ENCODE measurements around the gene THADA.

Gene THADA

GRCh38 chr2:43400508-43400907 is 195.3 kb downstream of the THADA start:
- TF ChIP-seq SIN3A (IDR thresholded peaks at IDR 0.05; ENCODE audit: borderline replicate concordance, insufficient read depth, low read length): no peak
- TF ChIP-seq FOXP2 (optimal IDR thresholded peaks at IDR 0.05; ENCODE audit: borderline replicate concordance, extremely low read depth, extremely low read length, insufficient read depth): no peak
- TF ChIP-seq TAF1 (IDR thresholded peaks at IDR 0.05; ENCODE audit: borderline replicate concordance, insufficient read depth, low read length): no peak
- no peak for TF ChIP-seq REST (IDR thresholded peaks at IDR 0.05; ENCODE audit: insufficient read depth in 1 of 2, low read depth in 2 of 2, low read length in 2 of 2)
- no peak for TF ChIP-seq POLR2AphosphoS5 (IDR thresholded peaks at IDR 0.05; ENCODE audit: low read depth, low read length)

GRCh38 chr2:43399515-43400264 is 196.1 kb downstream of the THADA start:
- no peak for TF ChIP-seq POLR2AphosphoS5 (IDR thresholded peaks at IDR 0.05; ENCODE audit: low read depth, low read length)
- TF ChIP-seq REST (IDR thresholded peaks at IDR 0.05; ENCODE audit: insufficient read depth in 1 of 2, low read depth in 2 of 2, low read length in 2 of 2): peak; percentile 74 to 89

- TF ChIP-seq REST (IDR thresholded peaks at IDR 0.05; ENCODE audit: insufficient read depth in 1 of 2, low read depth in 2 of 2, low read length in 2 of 2) (no peak), POLR2AphosphoS5 (IDR thresholded peaks at IDR 0.05; ENCODE audit: low read depth, low read length) (no peak), FOXP2 (optimal IDR thresholded peaks at IDR 0.05; ENCODE audit: borderline replicate concordance, extremely low read depth, extremely low read length, insufficient read depth) (no peak), SIN3A (IDR thresholded peaks at IDR 0.05; ENCODE audit: borderline replicate concordance, insufficient read depth, low read length) (no peak), TAF1 (IDR thresholded peaks at IDR 0.05; ENCODE audit: borderline replicate concordance, insufficient read depth, low read length) (no peak)
These were observed 196.7 kb downstream of the THADA start for GRCh38 chr2:43399098-43399497.

- no peak for TF ChIP-seq POLR2AphosphoS5 (IDR thresholded peaks at IDR 0.05; ENCODE audit: low read depth, low read length)
- TF ChIP-seq SIN3A (IDR thresholded peaks at IDR 0.05; ENCODE audit: borderline replicate concordance, insufficient read depth, low read length): no peak
- no peak for TF ChIP-seq FOXP2 (optimal IDR thresholded peaks at IDR 0.05; ENCODE audit: borderline replicate concordance, extremely low read depth, extremely low read length, insufficient read depth)
- no peak for TF ChIP-seq REST (IDR thresholded peaks at IDR 0.05; ENCODE audit: insufficient read depth in 1 of 2, low read depth in 2 of 2, low read length in 2 of 2)
- TF ChIP-seq TAF1 (IDR thresholded peaks at IDR 0.05; ENCODE audit: borderline replicate concordance, insufficient read depth, low read length): no peak
These were observed 198.0 kb downstream of the THADA start for GRCh38 chr2:43397821-43398220.

GRCh38 chr2:43397411-43397810 is 198.4 kb downstream of the THADA start:
- TF ChIP-seq SIN3A (IDR thresholded peaks at IDR 0.05; ENCODE audit: borderline replicate concordance, insufficient read depth, low read length) (no peak), TAF1 (IDR thresholded peaks at IDR 0.05; ENCODE audit: borderline replicate concordance, insufficient read depth, low read length) (no peak), REST (IDR thresholded peaks at IDR 0.05; ENCODE audit: insufficient read depth in 1 of 2, low read depth in 2 of 2, low read length in 2 of 2) (no peak), FOXP2 (optimal IDR thresholded peaks at IDR 0.05; ENCODE audit: borderline replicate concordance, extremely low read depth, extremely low read length, insufficient read depth) (no peak), POLR2AphosphoS5 (IDR thresholded peaks at IDR 0.05; ENCODE audit: low read depth, low read length) (no peak)
